Tibial nerve (tissue), 4 donors: Measurements from ENCODE around the gene DPP4.

ENCODE experiments used
- CTCF ChIP-seq, 5 experiments: fragments of 200-600 bp in 3 of 5; fragments of 450-650 bp in 2 of 5; sonication (generic) in 3 of 5; IDR thresholded peaks; one replicate each; pipeline ENCODE4 v1.5.1; 2016 to 2019; ENCODE audit warnings: antibody characterized with exemption in 5 of 5, mild to moderate bottlenecking in 3 of 5, moderate library complexity in 2 of 5
- EP300 ChIP-seq, 2 donors: sonication (generic); formaldehyde crosslinking; IDR thresholded peaks; one replicate each; pipeline ENCODE4 v1.6.1; 2017; ENCODE audit warnings: antibody characterized with exemption in 2 of 2, mild to moderate bottlenecking in 1 of 2
- POLR2A ChIP-seq, 2 donors: fragments of 450-650 bp; IDR thresholded peaks; one replicate each; pipeline ENCODE4 v1.6.1; 2017; ENCODE audit warnings: antibody characterized with exemption in 2 of 2, mild to moderate bottlenecking in 2 of 2, moderate library complexity in 2 of 2

- TF ChIP-seq POLR2A (IDR thresholded peaks at IDR 0.05) (no peak), CTCF (IDR thresholded peaks at IDR 0.05) (no peak), EP300 (IDR thresholded peaks at IDR 0.05) (no peak)
Measured at GRCh38 chr2:162018530-162018929, 55.5 kb downstream of the DPP4 start.
